ENCODE results near the gene KDM1A. TPM values are rescaled to one million over a fixed set of nuclear protein-coding genes. Genes with fewer than 3 reads are reported as not detected.
A peak's percentile ranks its signal among the peaks of the same experiment; 100 is the strongest.

KDM1A gene
- total and polyA plus RNA-seq, 2 of the 13 experiments (the other 11 are each of a cell fraction or from before 2014, with no cell fraction given), result 81.3 to 173 TPM

GRCh38 chr1:23019094-23019862, at the start of gene KDM1A (continued):
- peak; percentile 89; the same call in 1 of the 2 replicates for TF ChIP-seq TIGD3 (CRISPR knock-in tag; IDR thresholded peaks at IDR 0.05; ENCODE audit: borderline replicate concordance)
- TF ChIP-seq HMGA1 (CRISPR knock-in tag; conservative IDR thresholded peaks at IDR 0.05), result no peak
- TF ChIP-seq ZNF749 (CRISPR knock-in tag; IDR thresholded peaks at IDR 0.05; ENCODE audit: borderline replicate concordance), result peak; percentile 85; the same call in 1 of the 2 replicates
- TF ChIP-seq ZEB1 (IDR thresholded peaks at IDR 0.05; ENCODE audit: insufficient replicate concordance, low read depth), result no peak
- no peak for TF ChIP-seq IKZF1 (IDR thresholded peaks at IDR 0.05)
- no peak; the same call in 1 of the 2 replicates for TF ChIP-seq ZFP36L2 (CRISPR knock-in tag; IDR thresholded peaks at IDR 0.05)
- TF ChIP-seq THAP9 (CRISPR knock-in tag; IDR thresholded peaks at IDR 0.05; ENCODE audit: borderline replicate concordance), result peak; percentile 76; the same call in 1 of the 2 replicates
- peak; percentile 63; the same call in 1 of the 2 replicates for TF ChIP-seq AKAP8 (CRISPR knock-in tag; IDR thresholded peaks at IDR 0.05)
- TF ChIP-seq ZNF350 (CRISPR knock-in tag; IDR thresholded peaks at IDR 0.05; ENCODE audit: borderline replicate concordance, low read depth), result peak; percentile 95
- peak; percentile 66; the same call in 1 of the 2 replicates for TF ChIP-seq TOPORS (CRISPR knock-in tag; IDR thresholded peaks at IDR 0.05)
- peak; percentile 79; the same call in 1 of the 2 replicates for TF ChIP-seq PAX8 (CRISPR knock-in tag; IDR thresholded peaks at IDR 0.05; ENCODE audit: borderline replicate concordance)
- no peak for TF ChIP-seq GATA4 (IDR thresholded peaks at IDR 0.05; ENCODE audit: borderline replicate concordance, low read depth)
- peak; percentile 100 for TF ChIP-seq U2AF1 (optimal IDR thresholded peaks at IDR 0.05; ENCODE audit: low read depth, low read length)
- TF ChIP-seq NBN (conservative IDR thresholded peaks at IDR 0.05), result no peak
- peak; percentile 69 for TF ChIP-seq ELF1 (CRISPR knock-in tag; IDR thresholded peaks at IDR 0.05)
- no peak for TF ChIP-seq NFIC (IDR thresholded peaks at IDR 0.05; ENCODE audit: low read length)
- TF ChIP-seq ZXDC (CRISPR knock-in tag; IDR thresholded peaks at IDR 0.05), result peak; percentile 86
- TF ChIP-seq PRDM4 (CRISPR knock-in tag; IDR thresholded peaks at IDR 0.05; ENCODE audit: borderline replicate concordance), result no peak
- no peak for TF ChIP-seq SOX13 (IDR thresholded peaks at IDR 0.05)
- peak in 1 of 2 experiments; percentile 84; a peak in 2 of 4 replicates for TF ChIP-seq SOX13 (CRISPR knock-in tag; conservative IDR thresholded peaks at IDR 0.05 in 1 of 2, IDR thresholded peaks at IDR 0.05 in 1 of 2)

All from HepG2 (cell line).